Activated T-helper 9 cell treated with anti-CD3 and anti-CD28 coated beads, Interleukin-2, amount 50 U/mL, for 16 hours (primary cell): ENCODE results near the gene GPSM1.

Experiments
- DNase-seq: peaks from one replicate; pipeline ENCODE4 v3.0.0-alpha.2; 2020; ENCODE audit warnings: low read depth

The GPSM1 gene

GRCh38 chr9:136377341-136378169 lies 50.2 kb downstream of the GPSM1 start:
- DNase-seq, result no peak

GRCh38 chr9:136378170-136379002 lies 51.0 kb downstream of the GPSM1 start:
- no peak for DNase-seq

- DNase-seq, result no peak
These were observed 51.6 kb downstream of the GPSM1 start for GRCh38 chr9:136379003-136379287.

GRCh38 chr9:136379401-136379800 lies 52.1 kb downstream of the GPSM1 start:
- DNase-seq, result no peak

- no peak for DNase-seq
These were observed 52.6 kb downstream of the GPSM1 start for GRCh38 chr9:136379891-136380290.

GRCh38 chr9:136380381-136380780 lies 53.0 kb downstream of the GPSM1 start:
- DNase-seq, result no peak

GRCh38 chr9:136381311-136381710 lies 54.0 kb downstream of the GPSM1 start:
- DNase-seq, result no peak

- no peak for DNase-seq
These were observed 54.7 kb downstream of the GPSM1 start for GRCh38 chr9:136381966-136382513.

GRCh38 chr9:136383436-136383835 lies 56.1 kb downstream of the GPSM1 start:
- DNase-seq, result no peak

GRCh38 chr9:136385015-136385414 lies 57.7 kb downstream of the GPSM1 start:
- no peak for DNase-seq

- no peak for DNase-seq
These were observed 58.7 kb downstream of the GPSM1 start for GRCh38 chr9:136386018-136386417.

GRCh38 chr9:136387217-136387616 lies 59.9 kb downstream of the GPSM1 start:
- DNase-seq, result no peak

- no peak for DNase-seq
These were observed 62.1 kb downstream of the GPSM1 start for GRCh38 chr9:136389396-136389795.

GRCh38 chr9:136391737-136392537 lies 64.6 kb downstream of the GPSM1 start:
- no peak for DNase-seq

- no peak for DNase-seq
These were observed 65.5 kb downstream of the GPSM1 start for GRCh38 chr9:136392538-136393449.

GRCh38 chr9:136393531-136393930 lies 66.2 kb downstream of the GPSM1 start:
- no peak for DNase-seq

GRCh38 chr9:136394312-136395019 lies 67.1 kb downstream of the GPSM1 start:
- DNase-seq, result no peak

GRCh38 chr9:136395020-136395340 lies 67.6 kb downstream of the GPSM1 start:
- DNase-seq, result no peak

GRCh38 chr9:136395345-136396218 lies 68.2 kb downstream of the GPSM1 start:
- no peak for DNase-seq

- DNase-seq, result no peak
These were observed 68.8 kb downstream of the GPSM1 start for GRCh38 chr9:136396219-136396515.
